Prostate gland (tissue), 2 donors: Measurements from ENCODE around the gene ZNF491.

ENCODE experiments used
- POLR2A ChIP-seq: fragments of 450-650 bp; IDR thresholded peaks from one replicate; pipeline ENCODE4 v1.6.1; 2016; ENCODE audit warnings: antibody characterized with exemption, mild to moderate bottlenecking
- POLR2AphosphoS5 ChIP-seq: sonication (generic); formaldehyde crosslinking; IDR thresholded peaks from one replicate; pipeline ENCODE4 v1.6.1; 2017; ENCODE audit warnings: antibody characterized with exemption
- TF ChIP-seq, protein P1 (sequence below), 4 experiments: fragments of 200-600 bp in 2 of 4; fragments of 450-650 bp in 2 of 4; sonication (generic) in 2 of 4; IDR thresholded peaks; 1 replicate in 3 of 4; 2 replicates in 1 of 4; pipeline ENCODE4 v1.5.1; 2016 to 2019; ENCODE audit warnings: antibody characterized with exemption in 4 of 4, mild to moderate bottlenecking in 2 of 4, moderate library complexity in 2 of 4

DNA sequence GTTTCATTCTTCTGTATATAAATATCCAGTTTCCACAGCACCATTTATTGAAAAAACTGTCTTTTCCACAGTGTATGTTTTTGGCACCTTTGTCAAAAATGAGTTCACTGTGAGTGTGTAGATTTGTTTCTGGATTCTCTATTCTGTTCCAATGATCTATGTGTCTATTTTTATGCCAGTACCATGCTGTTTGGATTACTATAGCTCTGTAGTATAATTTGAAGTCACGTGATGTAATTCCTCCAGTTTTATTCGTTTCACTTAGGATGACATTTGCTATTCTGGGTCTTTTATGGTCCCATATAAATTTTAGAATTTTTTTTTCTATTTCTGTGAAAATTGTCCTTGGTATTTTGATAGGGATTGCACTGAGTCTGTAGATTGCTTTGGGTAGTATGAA, 48.6 kb upstream of the ZNF491 start:
- TF ChIP-seq, protein P1, sequence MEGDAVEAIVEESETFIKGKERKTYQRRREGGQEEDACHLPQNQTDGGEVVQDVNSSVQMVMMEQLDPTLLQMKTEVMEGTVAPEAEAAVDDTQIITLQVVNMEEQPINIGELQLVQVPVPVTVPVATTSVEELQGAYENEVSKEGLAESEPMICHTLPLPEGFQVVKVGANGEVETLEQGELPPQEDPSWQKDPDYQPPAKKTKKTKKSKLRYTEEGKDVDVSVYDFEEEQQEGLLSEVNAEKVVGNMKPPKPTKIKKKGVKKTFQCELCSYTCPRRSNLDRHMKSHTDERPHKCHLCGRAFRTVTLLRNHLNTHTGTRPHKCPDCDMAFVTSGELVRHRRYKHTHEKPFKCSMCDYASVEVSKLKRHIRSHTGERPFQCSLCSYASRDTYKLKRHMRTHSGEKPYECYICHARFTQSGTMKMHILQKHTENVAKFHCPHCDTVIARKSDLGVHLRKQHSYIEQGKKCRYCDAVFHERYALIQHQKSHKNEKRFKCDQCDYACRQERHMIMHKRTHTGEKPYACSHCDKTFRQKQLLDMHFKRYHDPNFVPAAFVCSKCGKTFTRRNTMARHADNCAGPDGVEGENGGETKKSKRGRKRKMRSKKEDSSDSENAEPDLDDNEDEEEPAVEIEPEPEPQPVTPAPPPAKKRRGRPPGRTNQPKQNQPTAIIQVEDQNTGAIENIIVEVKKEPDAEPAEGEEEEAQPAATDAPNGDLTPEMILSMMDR (IDR thresholded peaks at IDR 0.05): no peak
- no peak for TF ChIP-seq POLR2AphosphoS5
- TF ChIP-seq POLR2A: no peak
